NOMO-1 treated with dmso at 0.1 percent for 144 hours (cell line): ENCODE results near the gene SLX4.
A peak's percentile ranks its signal among the peaks of the same experiment; 100 is the strongest.
"Not testable (repeated sequence)": the region's sequence is repeated elsewhere in the genome, so short reads cannot be mapped to it uniquely, and the experiment has no call there.

Experiments used
- DNase-seq: peaks from one replicate; lab custom pipeline; 2025; ENCODE audit not compliant: unreplicated experiment; lab: John Stamatoyannopoulos, UW

SLX4 gene

DNA sequence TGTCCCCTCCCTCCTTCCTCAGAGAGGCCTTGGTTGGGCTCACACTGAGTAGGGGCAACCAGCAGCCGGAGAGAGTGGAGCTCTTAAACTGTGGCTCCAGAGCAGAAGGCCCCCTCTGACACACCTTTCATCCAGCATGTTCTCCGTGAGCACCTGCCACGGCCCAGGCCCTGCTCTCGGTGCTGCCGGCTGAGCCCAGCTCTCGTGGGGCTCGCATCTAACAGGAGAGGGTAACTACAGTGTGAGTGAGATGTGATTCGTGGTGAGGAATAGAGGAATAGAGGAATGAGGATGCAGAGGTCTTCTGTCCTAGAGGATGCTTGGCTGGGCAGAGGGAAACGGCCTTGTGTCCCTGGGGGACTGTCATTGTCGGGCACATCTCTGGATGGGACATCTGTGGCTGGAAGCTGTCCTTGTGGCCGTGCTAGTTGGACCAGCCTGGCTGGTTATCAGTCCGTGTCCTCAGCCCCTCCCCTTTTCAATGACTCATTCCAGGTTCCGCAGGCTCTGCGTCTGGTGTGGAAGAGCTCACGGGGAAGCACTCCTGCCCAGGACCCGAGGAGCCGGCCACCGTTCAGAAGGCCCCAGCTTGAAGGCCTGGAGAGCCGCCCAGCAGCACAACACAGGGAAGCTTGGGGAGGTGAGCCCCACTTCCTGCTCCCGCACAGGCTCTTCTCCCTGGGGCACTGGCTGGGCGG, 31.1 kb upstream of the SLX4 start:
- no peak for DNase-seq

DNA sequence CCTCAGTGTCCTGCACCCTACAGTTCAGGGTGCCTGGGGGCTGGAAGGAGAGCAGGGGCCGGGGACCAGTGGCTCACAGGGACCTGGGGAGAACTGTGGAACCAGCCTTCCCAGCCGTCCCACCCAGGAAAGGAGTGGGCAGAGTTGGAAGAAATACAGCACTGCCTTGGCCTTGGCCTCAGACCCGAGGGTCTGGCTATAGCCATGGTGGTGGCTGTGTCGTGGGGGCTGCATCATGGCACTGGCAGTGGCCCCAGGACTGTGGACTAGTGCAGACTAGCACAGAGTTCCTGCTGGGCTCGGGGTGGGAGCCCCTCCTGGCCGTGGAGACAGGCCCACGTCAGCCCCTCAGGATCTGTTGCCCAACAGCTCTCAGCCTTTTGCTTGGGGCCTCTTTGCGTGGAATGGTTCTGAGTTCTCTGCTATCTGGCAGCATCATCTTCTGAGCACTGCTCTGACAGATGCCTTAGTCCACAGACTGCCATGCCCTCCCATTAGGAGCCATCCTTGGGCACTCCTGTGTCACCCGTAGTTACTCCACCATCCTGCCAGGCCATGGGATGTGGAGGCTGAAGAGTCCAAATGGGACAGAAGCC, 30.5 kb upstream of the SLX4 start:
- no peak for DNase-seq

DNA sequence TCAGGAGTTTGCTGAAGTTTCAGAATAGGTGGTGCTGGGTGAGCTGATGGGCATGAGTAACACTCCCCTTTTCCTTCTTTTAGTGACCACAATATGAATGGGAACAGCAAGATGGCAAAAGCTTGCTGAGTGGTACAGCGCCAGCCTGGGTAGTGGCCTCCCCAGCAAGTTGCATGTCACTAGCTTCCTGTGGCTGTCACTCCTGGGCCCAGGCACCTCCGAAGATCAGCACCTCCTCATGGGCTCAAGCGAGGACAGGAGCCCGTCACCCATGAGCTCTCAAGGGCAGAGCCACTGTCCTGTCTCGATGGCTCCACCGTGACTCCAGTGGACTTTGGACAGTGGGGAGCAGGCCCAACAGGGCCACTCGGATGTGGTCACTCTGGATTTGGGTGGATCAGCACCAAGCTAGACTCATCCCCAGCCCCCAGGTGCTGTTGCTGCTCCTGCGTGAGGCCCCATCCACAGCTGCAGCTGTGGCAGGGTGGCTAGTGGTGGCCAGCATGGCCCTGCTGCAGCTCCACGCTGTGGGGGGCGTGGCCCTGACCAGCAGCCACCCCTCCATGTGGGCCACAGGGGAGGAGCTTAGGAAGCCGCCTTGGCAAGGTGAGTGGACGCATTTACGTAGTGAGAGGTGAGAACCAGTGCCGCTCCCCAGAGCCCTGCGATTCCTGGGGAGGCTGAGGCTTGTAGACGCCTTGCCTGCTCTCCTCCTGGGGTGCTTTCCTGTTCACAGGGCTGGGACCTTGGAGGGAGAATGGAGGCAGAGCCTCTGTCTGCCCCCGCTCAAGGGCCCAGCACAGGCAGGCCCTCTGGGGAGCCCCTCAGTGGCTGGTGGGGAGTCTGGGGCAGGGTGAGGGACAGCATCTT, 29.5 kb upstream of the SLX4 start:
- no peak for DNase-seq

DNA sequence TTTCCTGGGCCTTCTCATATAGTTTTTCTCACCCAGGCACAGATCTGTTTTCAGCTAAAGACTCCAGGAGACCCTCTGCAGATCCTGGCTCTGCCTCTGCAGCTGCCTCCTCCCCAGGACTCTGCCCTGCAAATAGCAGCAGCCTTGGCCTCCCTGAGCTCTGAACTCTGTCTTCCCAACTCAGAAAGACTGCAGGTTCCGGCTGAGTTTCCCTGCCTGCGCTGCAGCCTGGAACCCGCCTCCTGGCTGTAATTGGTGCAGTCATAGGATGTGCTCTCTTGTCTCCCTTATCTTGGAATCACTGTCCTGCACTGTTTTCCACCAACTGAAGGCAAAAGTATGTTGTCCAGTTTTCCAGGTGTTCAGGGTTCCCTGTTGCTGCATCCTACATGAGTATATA, 28.8 kb upstream of the SLX4 start:
- no peak for DNase-seq

DNA sequence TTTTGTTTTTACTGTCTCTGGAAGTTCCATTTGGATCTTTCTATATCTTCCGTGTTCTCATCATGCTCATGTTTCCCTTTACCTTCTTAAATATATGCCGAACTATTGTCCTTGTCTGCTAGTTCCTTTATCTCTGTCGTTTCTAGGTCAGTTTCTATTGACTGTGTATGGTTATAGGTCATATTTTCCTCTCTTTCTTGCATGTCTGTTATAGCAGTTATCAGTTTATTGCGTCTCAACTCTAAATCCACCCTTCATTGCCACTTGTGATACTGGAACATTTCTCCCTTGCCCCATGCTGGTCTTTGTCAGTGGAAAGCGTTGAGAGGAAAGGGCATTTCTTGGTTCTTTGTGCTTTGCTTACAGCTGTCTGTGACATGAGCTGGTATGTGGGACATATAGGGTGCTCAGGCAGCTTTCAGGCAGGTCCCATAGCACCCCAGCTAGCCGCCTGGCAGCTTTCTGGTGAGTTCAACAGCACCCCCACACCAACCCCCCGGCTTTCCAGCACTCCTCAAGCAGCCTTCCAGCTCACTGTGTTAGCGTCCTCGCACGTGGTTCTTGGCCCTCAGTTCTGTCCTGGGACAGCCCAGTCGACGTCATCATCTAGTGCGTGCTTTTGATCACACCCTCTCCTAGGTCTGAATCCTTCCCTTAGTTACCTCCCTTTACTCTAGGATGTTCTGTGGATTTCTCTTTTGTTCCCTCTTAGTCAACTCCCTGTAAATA, 27.7 kb upstream of the SLX4 start:
- no peak for DNase-seq

DNA sequence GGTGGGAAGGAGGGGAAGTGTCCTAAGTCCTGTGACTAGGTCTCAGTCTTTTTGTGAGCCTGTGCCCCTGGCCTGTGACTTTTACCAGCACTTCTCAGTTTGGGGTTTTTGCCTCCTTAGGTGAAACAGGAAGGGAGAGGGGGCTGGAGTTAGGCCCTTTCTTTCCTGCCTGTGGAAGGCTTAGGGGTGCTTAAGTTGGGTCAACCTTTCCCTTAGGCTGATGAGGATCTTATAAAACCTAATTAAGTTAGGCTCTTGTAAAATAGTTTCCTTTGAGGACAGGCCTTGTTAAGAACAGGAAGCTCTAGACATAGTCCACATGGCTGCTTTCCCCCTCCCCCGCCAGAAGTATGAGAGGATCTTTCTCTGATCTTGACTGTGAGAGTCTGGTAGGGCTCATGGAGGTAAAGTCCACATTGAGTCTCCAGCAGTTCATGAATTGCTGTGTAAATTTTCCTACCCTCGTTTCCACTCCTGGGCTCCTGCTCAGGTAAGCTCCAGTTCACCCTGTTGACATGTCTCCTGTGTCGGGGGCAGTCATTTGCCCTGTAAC, 26.0 kb upstream of the SLX4 start:
- DNase-seq: peak; percentile 78

DNA sequence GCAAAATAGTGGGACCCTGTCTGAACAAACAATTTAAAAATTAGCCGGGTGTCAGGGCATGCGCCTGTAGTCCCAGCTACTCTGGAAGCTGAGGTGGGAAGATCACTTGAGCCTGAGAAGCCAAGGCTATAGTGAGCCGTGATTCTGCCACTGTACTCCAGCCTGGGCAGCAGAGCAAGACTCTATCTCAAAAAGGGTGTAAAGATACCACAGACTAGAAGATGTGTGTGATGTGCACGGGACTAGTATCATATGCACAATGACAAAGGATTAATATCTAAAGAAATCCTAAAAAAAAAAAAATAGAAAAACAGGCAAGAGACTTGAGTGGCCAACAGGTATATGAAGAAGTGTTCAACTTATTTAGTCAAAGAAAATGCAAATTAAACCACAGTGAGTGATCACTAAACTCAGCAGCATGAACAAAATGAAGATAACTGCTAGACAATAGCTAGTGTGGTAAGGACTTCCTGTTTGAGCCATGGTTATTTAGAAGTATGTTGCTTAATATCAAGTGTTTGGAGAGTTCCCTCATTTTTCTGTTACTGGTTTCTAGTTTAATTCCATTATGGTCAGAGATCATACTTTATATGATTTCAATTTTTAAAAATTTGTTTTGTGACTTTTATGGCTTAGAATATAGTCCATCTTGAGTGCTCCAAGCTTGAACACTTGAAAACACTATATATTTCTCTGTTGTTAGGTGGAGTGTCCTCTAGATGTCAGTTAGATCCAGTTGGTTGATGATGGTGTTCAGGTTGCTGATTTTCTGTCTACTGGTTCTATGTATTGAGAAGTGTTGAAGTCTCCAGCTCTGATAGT, 14.7 kb upstream of the SLX4 start:
- peak; percentile 17 for DNase-seq

DNA sequence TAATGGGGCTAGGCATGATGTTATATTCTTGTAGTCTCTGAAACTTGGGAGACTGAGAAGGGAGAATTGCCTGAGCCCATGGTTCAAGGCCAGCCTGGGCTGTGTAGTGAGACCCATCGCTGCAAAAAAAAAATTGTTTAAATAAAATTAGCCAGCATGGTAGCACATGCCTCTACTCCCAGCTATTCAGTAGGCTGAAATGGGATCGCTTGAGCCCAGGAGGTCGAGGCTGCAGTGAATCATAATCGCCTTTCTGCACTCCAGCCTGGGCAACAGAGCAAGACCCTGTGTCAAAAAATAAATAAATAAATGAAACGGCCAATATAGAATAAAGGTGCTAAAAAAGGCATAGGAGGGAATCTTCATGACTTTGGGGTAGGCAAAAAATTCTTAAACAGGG, 13.9 kb upstream of the SLX4 start:
- DNase-seq: no peak

DNA sequence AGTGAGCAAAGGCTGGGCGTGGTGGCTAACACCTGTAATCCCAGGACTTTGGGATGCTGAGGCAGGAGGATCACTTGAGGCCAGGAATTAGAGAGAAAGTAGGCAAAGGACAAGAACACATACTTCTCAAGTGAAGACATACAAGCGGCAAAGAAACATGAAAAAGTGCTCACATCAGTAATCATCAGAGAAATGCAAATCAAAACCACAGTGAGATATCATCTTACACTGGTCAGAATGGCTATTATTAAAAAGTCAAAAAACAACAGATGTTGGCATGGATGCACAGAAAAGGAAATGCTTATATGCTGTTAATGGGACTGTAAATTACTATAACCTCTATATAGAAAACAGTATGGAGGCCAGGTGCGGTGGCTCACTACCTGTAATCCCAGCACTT, 12.2 kb upstream of the SLX4 start:
- no peak for DNase-seq

DNA sequence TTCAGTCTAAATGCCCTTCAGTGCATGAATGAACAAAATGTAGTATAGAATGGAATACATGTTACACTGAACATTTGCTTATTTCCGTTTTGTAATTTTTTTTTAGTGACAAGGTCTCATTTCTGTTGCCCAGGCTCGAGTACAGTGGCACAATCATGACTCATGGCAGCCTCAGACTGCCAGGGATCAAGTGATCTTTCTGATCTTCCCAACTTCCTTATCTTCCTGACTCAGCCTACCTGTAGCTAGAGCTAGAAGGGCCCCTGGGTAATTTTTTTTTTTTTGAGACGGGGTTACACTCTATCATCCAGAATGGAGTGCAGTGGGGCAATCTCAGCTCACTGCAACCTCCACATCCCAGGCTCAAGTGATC, 7.3 kb upstream of the SLX4 start:
- DNase-seq: no peak

DNA sequence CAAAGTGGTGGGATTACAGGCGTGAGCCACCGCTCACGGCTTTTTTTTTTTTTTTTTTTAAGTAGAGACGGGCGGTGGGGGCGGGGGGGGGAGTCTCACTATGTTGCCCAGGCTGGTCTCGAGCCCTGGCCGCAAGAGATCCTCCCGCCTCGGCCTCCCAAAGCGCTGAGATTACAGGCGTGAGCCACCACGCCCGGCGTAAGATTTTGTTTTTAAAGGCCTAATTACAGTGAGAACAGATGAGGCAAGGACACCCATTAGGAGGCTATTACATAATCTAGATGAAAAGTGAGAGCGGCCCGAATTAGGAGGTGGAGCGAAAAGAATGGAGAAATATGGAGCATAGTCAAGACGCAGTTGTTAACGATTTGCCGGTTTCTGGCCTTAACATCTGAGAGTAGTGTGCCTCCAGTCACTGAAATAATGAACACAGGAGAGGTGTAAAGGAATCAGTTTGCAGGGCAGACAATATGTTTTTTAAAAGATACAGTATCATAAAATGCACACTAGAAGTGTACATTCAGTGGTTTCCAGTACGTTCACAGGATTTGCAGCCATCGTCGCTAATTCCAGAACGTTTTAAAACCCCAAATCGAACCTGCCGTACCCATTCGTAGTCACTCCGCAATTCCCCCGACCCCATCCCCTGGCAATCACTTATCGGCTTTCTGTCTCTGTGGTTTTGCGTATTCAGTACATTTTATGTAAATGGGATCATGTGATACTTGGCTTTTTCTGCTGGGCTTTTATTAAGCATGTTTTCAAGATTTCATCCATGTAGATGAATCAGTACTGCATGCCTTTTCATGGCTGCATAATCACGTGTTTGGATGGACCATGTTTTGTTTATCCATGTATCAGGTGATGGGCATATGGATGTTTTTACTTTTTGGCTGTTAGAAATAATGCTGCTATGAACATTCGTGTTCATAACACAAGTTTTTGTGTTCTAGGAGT, 1.4 kb upstream of the SLX4 start:
- DNase-seq: peak; percentile 69

DNA sequence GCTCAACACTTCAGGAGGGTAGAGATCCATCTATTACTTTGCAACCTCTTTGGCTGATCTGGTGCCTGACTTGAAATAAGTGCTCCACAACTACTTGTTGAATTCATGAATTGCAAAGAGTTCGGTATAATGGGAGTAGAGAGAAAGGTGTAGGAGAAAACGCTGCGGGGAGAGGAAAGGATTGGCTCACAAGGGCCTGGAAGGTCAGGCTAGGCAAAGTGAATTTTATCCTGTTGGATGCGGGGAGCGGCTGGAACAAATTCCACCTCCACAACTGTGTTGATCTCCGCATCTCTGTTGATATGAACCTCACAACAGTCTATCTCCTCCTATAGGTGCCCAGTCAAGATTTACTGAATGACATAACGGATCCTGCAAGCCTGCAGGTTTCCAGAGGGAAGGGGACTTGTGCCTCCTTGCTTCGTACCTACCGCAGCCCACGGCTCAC, 684 bp downstream of the SLX4 start:
- DNase-seq: no peak

DNA sequence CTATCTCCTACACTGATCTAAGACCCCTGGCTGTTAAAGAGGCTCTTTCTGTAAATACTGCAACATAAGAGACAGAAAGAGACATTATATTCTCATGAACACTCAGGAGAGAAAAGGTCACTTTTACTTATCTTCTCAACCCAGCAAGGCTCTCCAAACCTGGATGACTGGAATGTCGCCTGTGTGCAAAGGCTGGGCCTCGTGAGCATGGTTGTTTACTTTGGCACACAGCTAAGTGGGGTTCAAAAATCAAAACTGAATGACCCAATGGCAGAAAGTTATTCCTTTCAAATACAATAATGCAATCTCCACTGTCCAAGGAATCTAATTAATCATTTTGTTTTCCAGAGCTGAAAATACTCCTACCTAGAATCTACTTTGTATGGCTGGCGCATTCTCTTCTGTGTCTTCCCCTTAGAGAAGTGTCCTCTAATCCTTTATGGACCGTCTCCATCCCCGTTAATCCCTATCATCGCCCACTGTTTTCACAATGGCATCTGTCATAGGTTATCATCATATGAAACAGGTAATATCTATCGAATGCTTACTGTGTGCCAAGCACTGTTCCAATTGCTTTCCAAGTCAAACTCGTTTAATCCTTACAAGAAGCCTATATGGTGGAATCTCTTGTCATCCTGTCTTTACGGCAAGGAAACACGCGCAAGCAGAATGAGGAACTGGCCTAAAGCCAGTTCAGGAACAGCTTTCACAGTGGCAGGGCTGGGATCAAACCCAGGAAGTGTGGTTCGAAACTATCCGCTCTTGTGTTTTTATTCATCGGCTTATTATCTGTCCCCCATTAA, 1.3 kb downstream of the SLX4 start:
- DNase-seq: no peak

DNA sequence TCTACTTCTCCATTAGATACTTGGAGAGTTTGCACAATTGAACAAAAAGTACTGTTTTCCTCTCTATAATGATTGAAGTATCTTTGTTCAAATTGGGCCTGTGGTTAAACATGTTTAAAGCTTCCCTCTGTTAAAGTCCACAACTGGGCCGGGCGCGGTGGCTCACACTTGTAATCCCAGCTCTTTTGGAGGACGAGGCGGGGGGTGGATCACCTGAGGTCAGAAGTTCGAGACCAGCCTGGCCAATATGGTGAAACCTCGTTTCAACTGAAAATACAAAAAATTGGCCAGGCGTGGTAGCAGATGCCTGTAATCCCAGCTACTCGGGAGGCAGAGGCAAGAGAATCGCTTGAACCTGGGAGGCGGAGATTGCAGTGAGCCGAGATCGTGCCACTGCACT, 2.4 kb downstream of the SLX4 start:
- not testable (repeated sequence) for DNase-seq

DNA sequence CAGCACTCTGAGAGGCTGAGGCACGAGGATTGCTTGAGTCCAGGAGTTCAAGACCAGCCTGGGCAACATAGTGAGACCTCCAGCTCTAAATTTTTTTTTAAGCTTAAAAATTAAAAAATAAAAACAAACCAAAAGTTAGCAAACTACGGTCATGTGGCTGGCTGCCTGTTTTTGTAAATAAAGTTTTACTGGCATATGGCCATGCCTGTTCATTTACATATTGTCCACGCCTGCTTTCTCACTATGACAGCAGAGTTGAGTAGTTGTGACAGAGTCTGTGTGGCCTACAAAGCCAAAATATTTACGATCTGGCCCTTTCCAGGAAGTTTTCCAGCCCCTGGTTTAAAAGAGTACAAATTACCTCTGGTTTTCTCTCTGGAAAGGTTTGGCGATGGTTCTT, 3.3 kb downstream of the SLX4 start:
- no peak for DNase-seq

DNA sequence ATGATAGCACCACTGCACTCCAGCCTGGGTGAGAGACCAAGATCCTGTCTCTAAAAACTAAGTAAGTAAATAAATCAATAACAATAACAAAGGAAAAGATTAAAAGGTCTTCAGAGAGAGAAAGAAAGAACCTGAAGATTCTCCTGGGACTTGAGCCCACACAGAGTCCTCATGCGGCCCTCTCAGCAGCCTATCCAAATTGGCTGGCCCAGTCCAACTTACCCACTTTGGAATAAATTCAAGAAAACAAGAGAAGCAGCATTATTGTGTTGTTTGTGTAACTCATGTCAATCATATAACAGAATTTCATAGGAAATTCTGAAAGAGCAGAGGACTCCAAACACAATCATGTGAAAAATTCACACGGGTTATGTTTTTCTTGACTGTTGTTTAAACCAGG, 3.8 kb downstream of the SLX4 start:
- no peak for DNase-seq

DNA sequence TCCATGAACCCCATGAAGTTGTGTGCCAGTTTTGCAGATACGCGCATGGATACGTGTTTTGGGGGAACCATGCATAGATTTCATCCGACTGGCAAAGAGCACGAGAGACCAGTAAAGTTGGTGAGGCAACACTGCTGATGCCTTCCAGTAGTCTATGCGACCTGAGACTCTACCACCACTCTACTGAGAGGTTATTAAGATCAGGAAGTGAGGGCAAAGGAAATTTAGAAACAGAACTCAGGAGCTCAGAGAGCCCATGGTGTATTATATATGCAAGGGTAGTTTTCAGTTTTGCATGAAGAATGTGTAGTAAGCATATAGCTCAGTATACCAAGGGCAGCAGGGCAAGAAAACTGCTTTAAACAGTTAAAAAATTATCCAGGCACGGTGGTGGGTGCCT, 4.2 kb downstream of the SLX4 start:
- no peak for DNase-seq

DNA sequence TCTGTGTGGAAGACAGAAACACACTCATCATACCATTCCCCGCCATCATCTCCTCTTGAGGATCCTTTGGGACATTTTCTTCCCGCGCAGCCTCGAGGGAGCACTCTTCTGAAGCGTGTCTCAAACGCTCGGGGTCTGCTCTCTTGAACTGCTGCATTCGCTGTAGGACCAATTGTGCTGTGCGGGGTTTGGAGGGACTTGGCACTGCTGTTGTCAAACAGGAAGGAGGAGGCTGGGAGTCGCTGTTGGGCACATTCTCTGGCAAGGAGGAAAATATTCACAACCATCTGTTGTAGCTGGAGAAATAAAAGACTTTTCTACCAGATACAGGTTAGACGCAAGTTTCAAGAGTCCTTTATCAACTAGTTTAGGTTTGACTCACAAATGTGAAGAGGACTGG, 5.0 kb downstream of the SLX4 start:
- no peak for DNase-seq

DNA sequence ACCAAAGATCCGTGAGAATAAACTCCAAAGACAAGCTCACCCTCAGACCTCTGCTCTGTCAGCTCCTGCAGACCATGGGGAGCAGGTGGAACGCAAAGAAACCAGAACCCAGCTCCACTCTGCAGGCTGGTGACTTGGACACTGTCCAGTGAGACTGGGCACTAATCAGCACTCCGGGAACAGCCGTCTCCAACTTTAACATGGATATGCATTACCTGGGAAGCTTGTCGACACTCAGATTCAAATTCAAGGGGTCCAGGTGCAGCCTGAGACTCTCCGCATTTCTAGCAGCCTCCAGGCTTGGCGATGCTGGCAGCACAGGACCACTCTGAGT, 9.1 kb downstream of the SLX4 start:
- no peak for DNase-seq
